Duodenal mucosa (tissue), 2 donors: Measurements from ENCODE around the gene MYBPC2.

Experiments used
- H3K27ac ChIP-seq: one replicate; pipeline ENCODE4 v1.7.0; 2013; ENCODE audit warnings: low read depth, low read length
- H3K27me3 ChIP-seq, 2 donors: one replicate each; pipeline ENCODE4 v1.7.0; 2013; ENCODE audit warnings: low read length in 2 of 2, control low read depth in 1 of 2; ENCODE audit not compliant: insufficient read depth in 2 of 2, control insufficient read depth in 1 of 2
- H3K36me3 ChIP-seq, 2 donors: one replicate each; pipeline ENCODE4 v1.7.0; 2013; ENCODE audit warnings: low read length in 2 of 2, control low read depth in 1 of 2; ENCODE audit not compliant: insufficient read depth in 2 of 2, control insufficient read depth in 1 of 2
- H3K4me1 ChIP-seq, 2 donors: one replicate each; pipeline ENCODE4 v1.7.0; 2013; ENCODE audit warnings: low read length in 2 of 2, control low read depth in 1 of 2; ENCODE audit not compliant: insufficient read depth in 2 of 2, control insufficient read depth in 1 of 2
- H3K4me3 ChIP-seq, 2 donors: one replicate each; pipeline ENCODE4 v1.7.0; 2013; ENCODE audit warnings: low read length in 2 of 2, low read depth in 1 of 2
- H3K9ac ChIP-seq, 2 donors: one replicate each; pipeline ENCODE4 v1.7.0; 2013; ENCODE audit warnings: low read length in 2 of 2, low read depth in 1 of 2
- H3K9me3 ChIP-seq, 2 donors: one replicate each; pipeline ENCODE4 v1.7.0; 2013; ENCODE audit warnings: low read length in 2 of 2, control low read depth in 1 of 2; ENCODE audit not compliant: control insufficient read depth in 1 of 2

Gene MYBPC2

DNA sequence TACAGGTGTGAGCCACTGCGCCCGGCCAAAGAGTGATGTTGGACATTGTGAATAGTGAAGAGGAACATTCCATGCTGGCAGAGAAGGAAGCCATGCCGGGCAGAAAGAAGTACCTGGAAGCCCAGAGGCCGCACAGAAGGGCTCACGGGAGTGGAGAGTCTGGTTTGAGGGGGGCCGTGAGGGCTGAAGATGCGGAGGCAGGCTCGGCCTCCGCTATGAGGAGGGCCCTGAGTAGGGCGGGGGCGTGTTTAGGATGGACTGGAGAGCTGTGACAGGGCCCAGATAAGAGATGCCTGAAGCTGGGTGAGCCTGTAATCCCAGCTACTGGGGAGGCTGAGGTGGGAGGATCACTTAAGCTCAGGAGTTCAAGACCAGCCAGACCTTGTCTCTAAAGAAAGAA is 76.7 kb downstream of the MYBPC2 start:
- H3K4me3 ChIP-seq: no peak overlapping the region
- H3K9me3 ChIP-seq: no peaks in the 10 kb centered on the region
- H3K9ac ChIP-seq: no peak overlapping the region

DNA sequence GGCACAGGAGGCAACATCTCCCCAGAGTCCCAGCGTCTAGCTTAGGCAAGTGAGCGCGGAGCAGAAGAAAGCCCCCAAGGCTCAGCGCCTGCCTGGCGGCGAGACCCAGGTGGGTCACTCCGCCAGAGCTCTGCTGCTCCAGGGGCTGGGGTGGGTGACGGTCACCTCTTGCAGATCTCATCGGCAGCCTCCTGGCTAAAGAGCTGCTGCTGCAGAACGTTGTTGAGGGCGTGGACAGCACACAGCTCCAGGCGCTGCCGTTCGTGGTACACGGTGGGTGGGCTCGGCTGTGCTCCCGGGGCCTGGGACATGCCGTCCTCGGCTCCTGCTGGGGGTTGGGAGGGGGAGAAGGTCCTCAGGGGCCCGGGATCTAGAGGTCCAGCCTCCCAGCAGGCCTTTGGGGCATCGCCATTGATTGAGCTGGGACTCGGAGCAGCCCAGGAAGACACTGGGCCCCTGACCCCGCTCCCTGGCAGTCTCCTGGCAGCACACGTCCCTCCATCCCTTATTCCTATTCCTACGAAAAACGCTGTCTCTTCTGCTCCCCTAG is 77.5 kb downstream of the MYBPC2 start:
- Histone ChIP-seq H3K27me3 (peaks cover 0 to 11% of the 10 kb centered on the region in 2 donors), H3K4me1 (peaks cover 8 to 11% of the 10 kb centered on the region in 2 donors), H3K27ac (no peak overlapping the region), H3K9ac (peak overlapping the region; percentile 53 to 83), H3K36me3 (no peaks in the 10 kb centered on the region), H3K9me3 (no peaks in the 10 kb centered on the region), H3K4me3 (peak overlapping the region; percentile 74 to 94)

More for the DNA sequence above, 76.7 kb downstream of the MYBPC2 start:
- H3K4me1 ChIP-seq: peaks cover 8 to 11% of the 10 kb centered on the region in 2 donors
- no peaks in the 10 kb centered on the region for H3K36me3 ChIP-seq
- H3K27ac ChIP-seq: no peak overlapping the region
- peaks cover 0 to 10% of the 10 kb centered on the region in 2 donors for H3K27me3 ChIP-seq

- no peaks in the 10 kb centered on the region for H3K36me3 ChIP-seq
Measured at GRCh38 chr19:50510700-50511068, 78.0 kb downstream of the MYBPC2 start.

GRCh38 chr19:50511069-50511822 is 78.6 kb downstream of the MYBPC2 start, which contains the start of gene JOSD2:
JOSD2 (minus strand) TSS chr19:50511191; CDS start chr19:50510431, 760 bp downstream.
- Histone ChIP-seq H3K27me3 (peaks cover 0 to 13% of the 10 kb centered on the region in 2 donors), H3K27ac (peak within 1 kb of the TSS; percentile 56), H3K9me3 (no peaks in the 10 kb centered on the region), H3K9ac (peak within 1 kb of the TSS; percentile 53 to 83), H3K4me1 (peaks cover 8 to 11% of the 10 kb centered on the region in 2 donors), H3K36me3 (no peaks in the 10 kb centered on the region), H3K4me3 (peak within 1 kb of the TSS; percentile 74 to 94)

More at GRCh38 chr19:50510700-50511068, 78.0 kb downstream of the MYBPC2 start:
- Histone ChIP-seq H3K27ac (peak overlapping the region; percentile 56), H3K9ac (peak overlapping the region; percentile 53 to 83), H3K4me1 (peaks cover 8 to 11% of the 10 kb centered on the region in 2 donors), H3K9me3 (no peaks in the 10 kb centered on the region), H3K27me3 (peaks cover 0 to 13% of the 10 kb centered on the region in 2 donors), H3K4me3 (peak overlapping the region; percentile 74 to 94)

- no peaks in the 10 kb centered on the region for H3K9me3 ChIP-seq
- H3K27ac ChIP-seq: no peak overlapping the region
- no peaks in the 10 kb centered on the region for H3K36me3 ChIP-seq
- H3K9ac ChIP-seq: peak overlapping the region in 1 of 2 donors; percentile 24
- H3K4me1 ChIP-seq: peaks cover 8 to 11% of the 10 kb centered on the region in 2 donors
- H3K4me3 ChIP-seq: peak overlapping the region in 1 of 2 donors; percentile 94
- H3K27me3 ChIP-seq: peaks cover 0 to 13% of the 10 kb centered on the region in 2 donors
Measured at GRCh38 chr19:50512112-50512998, 79.7 kb downstream of the MYBPC2 start.

GRCh38 chr19:50512999-50513745 is 80.5 kb downstream of the MYBPC2 start:
- H3K9me3 ChIP-seq: no peaks in the 10 kb centered on the region
- H3K9ac ChIP-seq: no peak overlapping the region
- H3K36me3 ChIP-seq: no peaks in the 10 kb centered on the region
- no peak overlapping the region for H3K27ac ChIP-seq
- H3K4me3 ChIP-seq: no peak overlapping the region
- H3K27me3 ChIP-seq: peaks cover 0 to 13% of the 10 kb centered on the region in 2 donors
- peaks cover 8 to 11% of the 10 kb centered on the region in 2 donors for H3K4me1 ChIP-seq

DNA sequence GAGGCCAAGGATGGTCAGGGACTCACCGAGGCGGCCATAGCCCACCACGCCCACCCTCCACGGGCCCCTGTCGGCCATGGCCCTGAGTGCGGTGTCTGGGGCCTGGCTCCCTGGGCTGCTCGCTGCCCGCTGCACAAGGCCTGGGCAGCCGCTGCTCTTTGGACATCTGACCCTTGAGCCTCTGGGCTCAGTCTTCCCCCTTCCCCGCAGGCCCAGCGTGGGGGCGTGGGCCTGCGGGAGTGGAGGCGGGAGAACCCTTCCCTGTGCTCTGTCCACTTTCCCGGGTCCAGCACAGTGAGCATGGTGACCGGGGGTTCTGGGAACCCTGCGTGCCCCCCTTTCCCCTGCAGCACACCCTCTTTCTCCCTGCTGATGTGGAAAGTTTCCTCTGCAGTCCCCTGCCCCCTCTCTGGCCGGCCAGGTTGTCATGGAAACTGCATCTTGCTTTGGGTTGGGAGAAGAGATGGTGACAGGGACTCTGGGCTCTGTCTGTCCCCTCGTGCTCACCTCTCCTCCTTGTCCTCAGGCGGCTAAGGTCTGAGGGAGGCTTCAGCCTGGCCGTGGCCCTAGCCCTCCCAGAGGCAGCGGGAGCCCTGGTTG is 81.2 kb downstream of the MYBPC2 start, which contains the start of gene ASPDH:
Gene ASPDH (minus strand): TSS at position 168 of the 600 bp plus-strand sequence. CDS start 90 bp downstream, at position 78.
- no peak within 1 kb of the TSS for H3K9ac ChIP-seq
- no peak within 1 kb of the TSS for H3K4me3 ChIP-seq
- no peaks in the 10 kb centered on the region for H3K36me3 ChIP-seq
- H3K4me1 ChIP-seq: peaks cover 8 to 11% of the 10 kb centered on the region in 2 donors
- no peaks in the 10 kb centered on the region for H3K9me3 ChIP-seq
- H3K27ac ChIP-seq: no peak within 1 kb of the TSS
- H3K27me3 ChIP-seq: peaks cover 0 to 13% of the 10 kb centered on the region in 2 donors

GRCh38 chr19:50514346-50515167 is 81.9 kb downstream of the MYBPC2 start:
- Histone ChIP-seq H3K9ac (no peak overlapping the region), H3K4me3 (no peak overlapping the region), H3K4me1 (peaks cover 8 to 11% of the 10 kb centered on the region in 2 donors), H3K9me3 (no peaks in the 10 kb centered on the region), H3K27me3 (peaks cover 0 to 13% of the 10 kb centered on the region in 2 donors), H3K36me3 (no peaks in the 10 kb centered on the region), H3K27ac (no peak overlapping the region)
